Stimulated activated CD8-positive, alpha-beta memory T cell treated with anti-CD3 and anti-CD28 coated beads, Interleukin-7, amount 100 ng/mL, for 48 hours (primary cell): ENCODE results near the gene IL10.
"Not testable (repeated sequence)": the region's sequence is repeated elsewhere in the genome, so short reads cannot be mapped to it uniquely, and the experiment has no call there.

Experiments
- DNase-seq, 2 donors: peaks; one replicate each; pipeline ENCODE4 v3.0.0-alpha.2; 2020; ENCODE audit warnings: low read depth in 1 of 2; ENCODE audit errors: extremely low read depth in 1 of 2

Gene IL10

GRCh38 chr1:206794294-206794908 lies 22.1 kb upstream of the IL10 start:
- DNase-seq, result peak in 1 of 2 donors; percentile 65

- no peak for DNase-seq
These were observed 21.3 kb upstream of the IL10 start for GRCh38 chr1:206793620-206794019.

- peak in 1 of 2 donors; percentile 69 for DNase-seq
These were observed 20.8 kb upstream of the IL10 start for GRCh38 chr1:206792939-206793607.

- no peak for DNase-seq
These were observed 18.4 kb upstream of the IL10 start for GRCh38 chr1:206790502-206791250.

GRCh38 chr1:206788487-206789050 lies 16.3 kb upstream of the IL10 start:
- no peak for DNase-seq

- no peak for DNase-seq
These were observed 15.6 kb upstream of the IL10 start for GRCh38 chr1:206787891-206788290.

- DNase-seq, result no peak
These were observed 14.1 kb upstream of the IL10 start for GRCh38 chr1:206786212-206786886.

- no peak for DNase-seq
These were observed 13.0 kb upstream of the IL10 start for GRCh38 chr1:206785182-206785765.

- DNase-seq, result peak; percentile 76 to 91
These were observed 12.2 kb upstream of the IL10 start for GRCh38 chr1:206784471-206784903.

GRCh38 chr1:206783506-206783905 lies 11.2 kb upstream of the IL10 start:
- no peak for DNase-seq

GRCh38 chr1:206782448-206782847 lies 10.2 kb upstream of the IL10 start:
- DNase-seq, result no peak

GRCh38 chr1:206779638-206780037 lies 7.3 kb upstream of the IL10 start:
- DNase-seq, result no peak

GRCh38 chr1:206778911-206779310 lies 6.6 kb upstream of the IL10 start:
- DNase-seq, result not testable (repeated sequence)

- no peak for DNase-seq
These were observed 5.7 kb upstream of the IL10 start for GRCh38 chr1:206778031-206778430.

- no peak for DNase-seq
These were observed 3.9 kb upstream of the IL10 start for GRCh38 chr1:206776229-206776628.

GRCh38 chr1:206774093-206774492 lies 1.8 kb upstream of the IL10 start:
- DNase-seq, result no peak

- no peak for DNase-seq
These were observed 979 bp downstream of the IL10 start for GRCh38 chr1:206771338-206771692.

- no peak for DNase-seq
These were observed 1.6 kb downstream of the IL10 start, which contains the start of gene IL19 for GRCh38 chr1:206770531-206771337. TSS of gene IL19 (plus strand) at chr1:206770773. CDS start at chr1:206836663, 65,890 bp downstream.

- peak; percentile 64 to 65 for DNase-seq
These were observed 3.0 kb downstream of the IL10 start for GRCh38 chr1:206769304-206769731.
